HG03457 (cell line): ENCODE results near the gene TNFSF9.
A peak's percentile ranks its signal among the peaks of the same experiment; 100 is the strongest.

Experiments used
- ATAC-seq: cut with Tn5 transposase; IDR thresholded peaks from one replicate; pipeline ENCODE4 v1.9.1; 2021; ENCODE audit warnings: moderate number of reproducible peaks; ENCODE audit not compliant: unreplicated experiment

Gene TNFSF9, protein sequence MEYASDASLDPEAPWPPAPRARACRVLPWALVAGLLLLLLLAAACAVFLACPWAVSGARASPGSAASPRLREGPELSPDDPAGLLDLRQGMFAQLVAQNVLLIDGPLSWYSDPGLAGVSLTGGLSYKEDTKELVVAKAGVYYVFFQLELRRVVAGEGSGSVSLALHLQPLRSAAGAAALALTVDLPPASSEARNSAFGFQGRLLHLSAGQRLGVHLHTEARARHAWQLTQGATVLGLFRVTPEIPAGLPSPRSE

DNA sequence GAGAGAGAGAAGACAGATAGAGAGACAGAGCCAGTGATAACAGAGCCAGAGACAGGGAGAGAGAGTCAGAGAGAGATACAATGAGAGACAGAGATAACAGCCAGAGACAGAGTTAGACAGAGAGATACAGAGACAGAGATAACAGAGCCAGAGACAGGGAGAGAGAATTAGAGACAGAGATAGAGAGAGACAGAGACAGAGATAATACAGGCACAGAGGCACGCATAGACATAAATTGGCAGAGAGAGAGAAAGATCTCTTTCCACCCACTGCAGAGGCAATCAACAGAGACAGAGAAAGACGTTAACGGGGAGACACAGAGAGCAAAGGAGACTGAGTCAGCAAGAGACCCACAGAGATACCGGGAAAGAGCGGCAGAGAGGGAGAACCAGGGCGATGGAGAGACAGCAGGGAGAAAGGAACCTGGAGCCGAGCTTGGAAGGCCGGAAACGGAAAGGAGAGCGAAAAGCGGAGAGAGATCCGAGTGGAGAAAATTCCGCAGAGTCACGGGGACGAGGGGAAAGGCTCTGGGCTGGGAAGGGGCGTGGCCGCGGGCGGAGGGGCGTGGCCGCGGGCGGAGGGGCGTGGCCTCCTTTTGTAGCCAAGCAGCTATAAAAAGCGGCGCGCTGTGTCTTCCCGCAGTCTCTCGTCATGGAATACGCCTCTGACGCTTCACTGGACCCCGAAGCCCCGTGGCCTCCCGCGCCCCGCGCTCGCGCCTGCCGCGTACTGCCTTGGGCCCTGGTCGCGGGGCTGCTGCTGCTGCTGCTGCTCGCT, at the start of gene TNFSF9:
Gene TNFSF9 (plus strand): TSS at position 641 of the 777 bp plus-strand sequence. CDS start 11 bp downstream, at position 652.
- ATAC-seq, result no peak

GRCh38 chr19:6481541-6482342, 49.1 kb upstream of the TNFSF9 start, which contains the start of gene DENND1C:
Gene DENND1C, minus strand, starts transcription at chr19:6481787. Its CDS starts 92 bp downstream, at chr19:6481695.
- ATAC-seq, result peak; percentile 49

DNA sequence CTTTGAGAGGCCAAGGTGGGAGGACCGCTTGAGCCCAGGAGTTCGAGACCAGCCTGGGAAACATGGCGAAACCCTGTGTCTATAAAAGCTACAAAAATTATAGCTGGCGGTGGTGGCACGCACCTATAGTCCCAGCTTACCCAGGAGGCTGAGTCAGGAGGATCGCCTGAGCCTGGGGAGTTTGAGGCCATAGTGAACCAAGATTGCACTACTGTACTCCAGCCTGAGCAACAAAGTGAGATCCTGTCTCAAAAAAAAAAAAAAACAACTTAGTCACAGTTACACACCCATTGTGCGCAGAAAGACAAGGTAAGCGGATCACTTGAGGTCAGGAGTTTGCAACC, 48.5 kb upstream of the TNFSF9 start:
- no peak for ATAC-seq

DNA sequence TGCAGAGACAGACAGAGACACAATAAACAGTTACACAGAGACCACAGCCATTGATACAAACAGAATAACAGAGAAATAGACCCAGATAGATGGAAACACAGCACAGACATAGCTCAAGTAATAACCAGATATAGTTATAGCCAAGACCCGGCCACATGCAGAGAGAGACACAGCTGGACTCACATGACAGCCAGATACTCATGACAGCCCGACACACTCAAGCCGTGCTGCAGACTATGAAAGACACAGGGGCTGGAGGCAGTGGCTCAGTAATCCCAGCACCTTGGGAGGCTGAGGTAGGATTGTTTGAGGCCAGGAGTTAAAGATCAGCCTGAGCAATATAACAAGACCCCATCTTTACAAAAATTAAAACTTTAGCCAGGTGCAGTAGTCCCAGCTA, 47.6 kb upstream of the TNFSF9 start:
- ATAC-seq, result no peak

DNA sequence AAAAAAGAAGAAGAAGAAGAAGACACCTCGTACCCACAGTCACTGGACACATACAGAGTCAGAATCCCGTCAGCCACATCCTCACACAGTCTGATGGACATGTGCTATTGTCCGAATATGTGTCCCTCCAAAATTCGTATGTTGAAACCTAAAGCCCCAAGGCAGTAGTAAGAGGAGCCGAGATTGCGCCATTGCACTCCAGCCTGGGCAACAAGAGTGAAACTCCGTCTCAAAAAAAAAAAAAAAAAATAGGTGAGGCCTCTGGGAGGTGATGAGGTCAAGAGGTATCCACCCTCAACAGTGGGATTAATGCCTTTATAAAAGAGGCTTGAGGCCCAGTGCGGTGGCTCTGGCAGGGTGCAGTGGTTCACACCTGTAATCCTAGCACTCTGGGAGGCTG, 46.6 kb upstream of the TNFSF9 start:
- ATAC-seq, result no peak

GRCh38 chr19:6484831-6485230, 46.0 kb upstream of the TNFSF9 start:
- ATAC-seq, result no peak

DNA sequence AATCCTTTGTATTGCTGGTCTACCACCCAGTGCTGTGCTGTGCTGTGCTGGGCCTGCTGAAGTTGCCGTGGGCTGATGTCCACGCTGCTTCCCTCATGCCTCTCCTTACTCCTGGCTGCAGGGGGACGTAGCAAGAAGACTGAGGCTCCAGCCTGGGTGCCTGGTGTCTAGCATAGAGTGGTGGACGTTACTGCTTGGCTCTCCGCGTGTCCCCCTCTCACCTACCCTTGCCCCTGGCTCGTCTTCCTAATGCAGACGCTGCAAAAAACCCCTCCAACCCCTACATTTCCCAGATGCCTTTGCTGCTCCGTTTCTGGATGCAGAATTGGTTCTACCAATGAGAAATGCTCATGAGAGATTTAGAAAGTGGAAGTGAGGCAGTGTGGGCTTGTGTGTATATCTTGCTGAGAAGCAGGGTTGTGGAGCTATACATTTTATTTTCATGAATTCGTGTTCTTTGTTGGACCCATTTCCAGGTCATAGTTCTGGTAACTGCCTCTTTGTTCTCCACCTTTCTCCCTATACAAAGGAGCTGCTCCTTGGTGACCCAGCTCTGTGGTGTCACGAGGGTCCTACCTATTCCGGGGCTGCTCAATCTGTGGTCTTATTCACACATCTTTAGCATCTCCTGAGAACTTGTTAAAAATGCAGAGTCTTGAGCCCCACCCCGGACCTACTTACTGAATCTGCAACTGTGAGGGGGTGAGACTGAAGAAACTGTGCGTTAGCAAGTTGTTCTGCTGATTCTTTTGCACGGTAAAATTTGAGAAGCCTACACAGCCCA, 41.4 kb upstream of the TNFSF9 start:
- no peak for ATAC-seq

DNA sequence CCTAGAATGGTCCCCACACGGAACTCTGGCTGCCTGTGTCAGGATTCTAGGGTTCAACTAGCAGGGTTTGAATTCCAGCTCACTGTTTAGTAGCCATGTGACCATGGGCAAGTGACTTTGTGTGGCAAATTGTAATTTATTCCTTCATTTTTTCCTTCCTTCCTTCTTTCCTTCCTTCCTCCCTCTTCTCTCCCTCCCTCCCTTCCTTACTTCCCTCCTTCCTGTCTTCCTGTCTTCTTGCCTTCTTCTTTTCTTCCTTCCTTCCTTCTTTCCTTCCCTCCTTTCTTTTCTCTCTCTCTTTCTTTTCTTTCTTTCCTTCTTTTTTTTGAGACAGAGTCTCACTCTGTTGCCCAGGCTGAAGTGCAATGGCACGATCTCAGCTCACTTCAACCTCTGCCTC, 40.7 kb upstream of the TNFSF9 start:
- ATAC-seq, result no peak

- no peak for ATAC-seq
Observed at GRCh38 chr19:6491802-6492592, 38.8 kb upstream of the TNFSF9 start.

DNA sequence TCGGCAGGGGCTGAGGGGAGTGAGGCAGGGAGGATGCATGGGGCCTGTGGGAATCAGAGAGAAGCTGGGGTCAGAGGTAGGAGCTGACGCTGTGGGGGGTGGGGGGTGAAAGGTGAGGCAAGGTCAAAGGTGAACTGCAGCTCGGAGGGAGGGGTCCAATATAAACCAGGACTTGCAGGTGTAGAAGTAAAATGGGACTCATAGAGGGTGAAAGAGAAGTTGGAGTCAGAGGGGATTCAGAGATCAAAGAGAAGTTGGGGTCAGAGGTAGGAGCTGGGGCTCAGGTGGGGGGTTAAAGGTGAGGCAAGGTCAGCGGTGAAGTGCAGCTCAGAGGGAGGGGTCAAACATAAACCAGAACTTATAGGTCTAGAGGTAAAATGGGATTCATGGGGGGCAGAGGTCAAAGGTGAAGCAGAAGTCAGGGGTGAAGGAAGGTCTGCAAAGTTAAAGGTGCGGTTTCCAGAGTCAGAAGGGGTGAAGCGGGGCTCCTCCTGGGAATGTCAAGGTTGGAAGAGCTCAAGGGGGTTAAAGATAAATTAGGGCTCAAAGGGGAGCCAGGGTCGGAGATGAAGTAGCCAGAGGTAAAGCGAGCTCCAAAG, 36.3 kb upstream of the TNFSF9 start:
- ATAC-seq, result no peak

DNA sequence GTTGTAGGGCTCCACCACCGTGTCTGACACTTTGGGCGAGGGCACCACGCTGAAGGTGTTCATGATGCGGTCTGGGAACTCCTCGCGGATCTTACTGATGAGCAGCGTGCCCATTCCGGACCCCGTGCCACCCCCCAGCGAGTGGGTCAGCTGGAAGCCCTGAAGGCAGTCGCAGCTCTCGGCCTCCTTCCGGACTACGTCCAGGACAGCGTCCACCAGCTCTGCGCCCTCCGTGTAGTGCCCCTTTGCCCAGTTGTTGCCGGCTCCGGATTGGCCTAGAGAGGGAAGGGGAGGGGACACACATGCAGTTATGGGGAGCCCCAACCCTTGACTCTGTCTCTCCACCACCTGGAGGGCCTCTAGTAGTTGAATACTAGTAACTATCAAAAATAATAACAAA, 34.9 kb upstream of the TNFSF9 start:
- no peak for ATAC-seq

DNA sequence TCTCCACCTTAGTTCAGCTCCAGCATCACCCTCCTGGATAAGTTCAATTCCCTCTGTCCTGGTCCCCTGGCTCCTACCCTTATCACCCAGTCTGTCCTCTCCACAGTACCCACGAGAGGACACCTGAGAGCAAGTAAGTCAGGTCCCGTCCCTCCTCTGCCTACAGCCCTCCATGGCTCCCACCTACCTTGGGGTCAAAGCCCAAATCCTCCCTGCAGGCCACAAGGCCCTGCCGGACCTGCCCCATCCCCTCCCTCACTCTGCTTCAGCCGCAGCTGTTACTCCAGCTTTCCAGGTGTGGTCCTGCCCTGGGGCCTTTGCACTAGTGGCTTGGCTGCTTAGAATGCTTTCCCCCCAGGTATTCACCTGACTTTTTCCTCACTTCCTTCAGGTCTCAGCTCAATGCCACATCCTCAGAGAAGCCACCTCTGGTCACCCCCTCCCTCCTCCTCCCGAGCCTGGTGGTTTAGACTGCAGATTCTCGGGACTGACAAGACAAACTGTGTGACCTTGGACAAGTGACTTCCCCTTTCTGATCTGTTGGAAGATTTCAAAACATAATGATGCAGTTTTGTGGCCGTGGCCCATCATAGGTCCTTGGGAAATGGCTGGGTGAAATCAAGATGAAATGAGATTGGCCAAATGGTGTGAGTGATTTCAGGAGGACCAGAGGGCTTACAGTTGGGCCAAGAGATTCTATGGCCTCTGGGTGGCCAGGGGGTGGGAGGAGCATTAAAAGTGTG, 32.4 kb upstream of the TNFSF9 start:
- no peak for ATAC-seq

- no peak for ATAC-seq
Observed at GRCh38 chr19:6499052-6499790, 31.6 kb upstream of the TNFSF9 start.

GRCh38 chr19:6500837-6501739, 29.7 kb upstream of the TNFSF9 start:
- ATAC-seq, result no peak

- no peak for ATAC-seq
Observed at GRCh38 chr19:6501740-6502648, 28.8 kb upstream of the TNFSF9 start, which contains the start of gene TUBB4A. Gene TUBB4A, minus strand, starts transcription at chr19:6502309. Its CDS starts 97 bp downstream, at chr19:6502212.
